ENCODE measurements around the gene RAP1GAP.

The RAP1GAP gene

GRCh38 chr1:21669258-21670058 lies at the start of gene RAP1GAP:
Gene RAP1GAP, minus strand, starts transcription at chr1:21669357. Its CDS starts 49,325 bp downstream, at chr1:21620032.
- DNase-seq = peak; percentile 39

- no peak for DNase-seq
These were observed 47.0 kb upstream of the RAP1GAP start for GRCh38 chr1:21716169-21716568.

GRCh38 chr1:21707891-21708290 lies 38.7 kb upstream of the RAP1GAP start:
- no peak for DNase-seq

GRCh38 chr1:21707086-21707840 lies 38.1 kb upstream of the RAP1GAP start:
- DNase-seq = no peak

- no peak for DNase-seq
These were observed 37.1 kb upstream of the RAP1GAP start for GRCh38 chr1:21706151-21706835.

GRCh38 chr1:21705303-21705980 lies 36.3 kb upstream of the RAP1GAP start:
- no peak for DNase-seq

GRCh38 chr1:21704145-21704544 lies 35.0 kb upstream of the RAP1GAP start:
- no peak for DNase-seq

GRCh38 chr1:21703318-21703963 lies 34.3 kb upstream of the RAP1GAP start:
- no peak for DNase-seq

GRCh38 chr1:21702780-21703179 lies 33.6 kb upstream of the RAP1GAP start:
- no peak for DNase-seq

- no peak for DNase-seq
These were observed 32.2 kb upstream of the RAP1GAP start for GRCh38 chr1:21701401-21701800.

GRCh38 chr1:21700094-21700493 lies 30.9 kb upstream of the RAP1GAP start:
- no peak for DNase-seq

GRCh38 chr1:21696931-21697330 lies 27.8 kb upstream of the RAP1GAP start:
- no peak for DNase-seq

- DNase-seq = no peak
These were observed 24.6 kb upstream of the RAP1GAP start for GRCh38 chr1:21693732-21694131.

GRCh38 chr1:21691739-21692138 lies 22.6 kb upstream of the RAP1GAP start:
- DNase-seq = no peak

- no peak for DNase-seq
These were observed 20.7 kb upstream of the RAP1GAP start for GRCh38 chr1:21689661-21690372.

- DNase-seq = no peak
These were observed 17.9 kb upstream of the RAP1GAP start for GRCh38 chr1:21687081-21687529.

GRCh38 chr1:21685946-21686678 lies 17.0 kb upstream of the RAP1GAP start:
- DNase-seq = no peak

GRCh38 chr1:21681426-21681825 lies 12.3 kb upstream of the RAP1GAP start:
- no peak for DNase-seq

- no peak for DNase-seq
These were observed 11.8 kb upstream of the RAP1GAP start for GRCh38 chr1:21680918-21681317.

- DNase-seq = no peak
These were observed 11.2 kb upstream of the RAP1GAP start for GRCh38 chr1:21680381-21680780.

GRCh38 chr1:21677168-21677567 lies 8.0 kb upstream of the RAP1GAP start:
- DNase-seq = no peak

All from activated T-cell treated with anti-CD3 and anti-CD28 coated beads, Interleukin-2, amount 50 U/mL, for 1 hour (primary cell).